K562 (cell line): ENCODE measurements around the gene C17orf113. TPM values are rescaled to one million over a fixed set of nuclear protein-coding genes. Genes with fewer than 3 reads are reported as not detected.

Source experiments
- RHOXF2B ChIP-seq: fragments of 250-450 bp; sonication (Bioruptor Pico); conservative IDR thresholded peaks from 2 replicates; pipeline ENCODE4 v1.5.1; 2021
- TBP ChIP-seq: optimal IDR thresholded peaks from 2 replicates; pipeline ENCODE3; 2011; ENCODE audit warnings: low read depth, low read length, improper control_type of control experiment
- polyA plus RNA-seq, 8 experiments: library from polyadenylated mRNA; depleted of rRNA in 4 of 8; stranded (reverse) in 5 of 8; unstranded in 3 of 8; fragments of >200 nt; fragmentation: Nextera tagmentation in 2 of 8; fragmentation: Illumina TruSeq in 1 of 8; extraction: Ambion mirVana in 2 of 8; extraction: Trizol in 1 of 8; gene quantifications; 2 replicates each; pipeline versions ENCODE4 v1.2.1 to v1.2.3, GENCODE V29; 2011 to 2014; ENCODE audit warnings: inconsistent platforms in 1 of 8, missing spikeins in 1 of 8
- total RNA-seq, 7 experiments: library from RNA; depleted of rRNA in 6 of 7; stranded (reverse); fragments of >200 nt in 6 of 7; fragmentation: Illumina TruSeq in 2 of 7; extraction: Trizol in 2 of 7; gene quantifications; 2 replicates each; pipeline versions ENCODE4 v1.2.1 to v1.2.3, GENCODE V29; 2011 to 2021; ENCODE audit warnings: low replicate concordance in 1 of 7
- TF ChIP-seq, protein P1 (sequence below), 3 experiments: fragments of 200-800 bp in 1 of 3; fragments of 250-450 bp in 1 of 3; fragments of 450-650 bp in 1 of 3; sonication (Bioruptor Pico) in 1 of 3; sonication (Bioruptor generic) in 1 of 3; formaldehyde crosslinking in 1 of 3; IDR thresholded peaks; 2 replicates each; pipeline versions ENCODE4 v1.6.1 to v1.8.0; 2016 to 2022; ENCODE audit warnings: mild to moderate bottlenecking in 2 of 3, missing genetic modification characterization in 2 of 3, missing compliant biosample characterization in 1 of 3, moderate library complexity in 1 of 3
- TF ChIP-seq, protein P2 (sequence below): sonication (generic); formaldehyde crosslinking; IDR thresholded peaks from 2 replicates; pipeline ENCODE4 v1.8.0; 2022; ENCODE audit warnings: mild to moderate bottlenecking, missing genetic modification reagents
- TF ChIP-seq, protein P3 (sequence below): fragments of 450-650 bp; formaldehyde crosslinking; IDR thresholded peaks from 2 replicates; pipeline ENCODE4 v1.4.0; 2020; ENCODE audit warnings: mild to moderate bottlenecking
- TF ChIP-seq, protein P4 (sequence below), 2 experiments: fragments of 450-650 bp; IDR thresholded peaks; 2 replicates each; pipeline ENCODE4 v1.6.1; 2016; ENCODE audit warnings: mild to moderate bottlenecking in 2 of 2, borderline replicate concordance in 1 of 2, low read depth in 1 of 2, moderate library complexity in 1 of 2

Gene C17orf113
- total and polyA plus RNA-seq, 9 of the 15 experiments (the other 6 are each of a cell fraction or from before 2014, with no cell fraction given) = 0.10 to 1.2 (median 0.31) TPM

DNA sequence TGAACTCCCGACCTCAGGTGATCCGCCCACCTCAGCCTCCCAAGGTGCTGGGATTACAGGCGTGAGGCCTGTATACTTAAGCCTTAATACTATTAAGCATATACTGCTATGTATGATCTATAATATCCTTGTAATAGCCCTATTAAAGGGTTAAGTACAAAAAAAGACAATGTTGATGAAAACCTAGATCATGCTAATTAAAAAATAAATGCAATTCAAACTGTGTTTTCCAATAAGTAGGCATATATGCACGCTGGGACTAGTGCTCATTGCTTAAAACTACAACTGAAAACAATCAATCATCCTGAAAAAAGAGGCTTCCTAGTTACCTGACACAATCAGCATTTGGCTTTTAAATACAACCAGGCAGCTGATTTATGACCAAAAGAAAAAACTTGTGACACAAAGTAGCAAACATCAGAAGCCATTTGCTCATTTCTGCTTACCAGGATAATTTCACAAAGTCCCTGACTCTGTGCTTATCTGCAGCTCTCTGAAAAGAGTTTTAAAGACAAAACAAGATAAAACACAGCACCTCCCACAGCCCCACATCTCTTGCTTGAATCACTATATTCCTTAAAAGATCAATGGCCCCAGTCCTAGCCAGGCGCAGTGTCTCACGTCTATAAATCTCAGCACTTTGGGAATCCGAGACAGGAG, 36.8 kb upstream of the C17orf113 start (continued):
- TF ChIP-seq, protein P1, sequence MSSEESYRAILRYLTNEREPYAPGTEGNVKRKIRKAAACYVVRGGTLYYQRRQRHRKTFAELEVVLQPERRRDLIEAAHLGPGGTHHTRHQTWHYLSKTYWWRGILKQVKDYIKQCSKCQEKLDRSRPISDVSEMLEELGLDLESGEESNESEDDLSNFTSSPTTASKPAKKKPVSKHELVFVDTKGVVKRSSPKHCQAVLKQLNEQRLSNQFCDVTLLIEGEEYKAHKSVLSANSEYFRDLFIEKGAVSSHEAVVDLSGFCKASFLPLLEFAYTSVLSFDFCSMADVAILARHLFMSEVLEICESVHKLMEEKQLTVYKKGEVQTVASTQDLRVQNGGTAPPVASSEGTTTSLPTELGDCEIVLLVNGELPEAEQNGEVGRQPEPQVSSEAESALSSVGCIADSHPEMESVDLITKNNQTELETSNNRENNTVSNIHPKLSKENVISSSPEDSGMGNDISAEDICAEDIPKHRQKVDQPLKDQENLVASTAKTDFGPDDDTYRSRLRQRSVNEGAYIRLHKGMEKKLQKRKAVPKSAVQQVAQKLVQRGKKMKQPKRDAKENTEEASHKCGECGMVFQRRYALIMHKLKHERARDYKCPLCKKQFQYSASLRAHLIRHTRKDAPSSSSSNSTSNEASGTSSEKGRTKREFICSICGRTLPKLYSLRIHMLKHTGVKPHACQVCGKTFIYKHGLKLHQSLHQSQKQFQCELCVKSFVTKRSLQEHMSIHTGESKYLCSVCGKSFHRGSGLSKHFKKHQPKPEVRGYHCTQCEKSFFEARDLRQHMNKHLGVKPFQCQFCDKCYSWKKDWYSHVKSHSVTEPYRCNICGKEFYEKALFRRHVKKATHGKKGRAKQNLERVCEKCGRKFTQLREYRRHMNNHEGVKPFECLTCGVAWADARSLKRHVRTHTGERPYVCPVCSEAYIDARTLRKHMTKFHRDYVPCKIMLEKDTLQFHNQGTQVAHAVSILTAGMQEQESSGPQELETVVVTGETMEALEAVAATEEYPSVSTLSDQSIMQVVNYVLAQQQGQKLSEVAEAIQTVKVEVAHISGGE (CRISPR knock-in tag; IDR thresholded peaks at IDR 0.05) = no peak
- TF ChIP-seq, protein P2, sequence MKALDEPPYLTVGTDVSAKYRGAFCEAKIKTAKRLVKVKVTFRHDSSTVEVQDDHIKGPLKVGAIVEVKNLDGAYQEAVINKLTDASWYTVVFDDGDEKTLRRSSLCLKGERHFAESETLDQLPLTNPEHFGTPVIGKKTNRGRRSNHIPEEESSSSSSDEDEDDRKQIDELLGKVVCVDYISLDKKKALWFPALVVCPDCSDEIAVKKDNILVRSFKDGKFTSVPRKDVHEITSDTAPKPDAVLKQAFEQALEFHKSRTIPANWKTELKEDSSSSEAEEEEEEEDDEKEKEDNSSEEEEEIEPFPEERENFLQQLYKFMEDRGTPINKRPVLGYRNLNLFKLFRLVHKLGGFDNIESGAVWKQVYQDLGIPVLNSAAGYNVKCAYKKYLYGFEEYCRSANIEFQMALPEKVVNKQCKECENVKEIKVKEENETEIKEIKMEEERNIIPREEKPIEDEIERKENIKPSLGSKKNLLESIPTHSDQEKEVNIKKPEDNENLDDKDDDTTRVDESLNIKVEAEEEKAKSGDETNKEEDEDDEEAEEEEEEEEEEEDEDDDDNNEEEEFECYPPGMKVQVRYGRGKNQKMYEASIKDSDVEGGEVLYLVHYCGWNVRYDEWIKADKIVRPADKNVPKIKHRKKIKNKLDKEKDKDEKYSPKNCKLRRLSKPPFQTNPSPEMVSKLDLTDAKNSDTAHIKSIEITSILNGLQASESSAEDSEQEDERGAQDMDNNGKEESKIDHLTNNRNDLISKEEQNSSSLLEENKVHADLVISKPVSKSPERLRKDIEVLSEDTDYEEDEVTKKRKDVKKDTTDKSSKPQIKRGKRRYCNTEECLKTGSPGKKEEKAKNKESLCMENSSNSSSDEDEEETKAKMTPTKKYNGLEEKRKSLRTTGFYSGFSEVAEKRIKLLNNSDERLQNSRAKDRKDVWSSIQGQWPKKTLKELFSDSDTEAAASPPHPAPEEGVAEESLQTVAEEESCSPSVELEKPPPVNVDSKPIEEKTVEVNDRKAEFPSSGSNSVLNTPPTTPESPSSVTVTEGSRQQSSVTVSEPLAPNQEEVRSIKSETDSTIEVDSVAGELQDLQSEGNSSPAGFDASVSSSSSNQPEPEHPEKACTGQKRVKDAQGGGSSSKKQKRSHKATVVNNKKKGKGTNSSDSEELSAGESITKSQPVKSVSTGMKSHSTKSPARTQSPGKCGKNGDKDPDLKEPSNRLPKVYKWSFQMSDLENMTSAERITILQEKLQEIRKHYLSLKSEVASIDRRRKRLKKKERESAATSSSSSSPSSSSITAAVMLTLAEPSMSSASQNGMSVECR (CRISPR knock-in tag) = no peak
- TF ChIP-seq RHOXF2B (CRISPR knock-in tag) (no peak), TBP (no peak)
- TF ChIP-seq, protein P3, sequence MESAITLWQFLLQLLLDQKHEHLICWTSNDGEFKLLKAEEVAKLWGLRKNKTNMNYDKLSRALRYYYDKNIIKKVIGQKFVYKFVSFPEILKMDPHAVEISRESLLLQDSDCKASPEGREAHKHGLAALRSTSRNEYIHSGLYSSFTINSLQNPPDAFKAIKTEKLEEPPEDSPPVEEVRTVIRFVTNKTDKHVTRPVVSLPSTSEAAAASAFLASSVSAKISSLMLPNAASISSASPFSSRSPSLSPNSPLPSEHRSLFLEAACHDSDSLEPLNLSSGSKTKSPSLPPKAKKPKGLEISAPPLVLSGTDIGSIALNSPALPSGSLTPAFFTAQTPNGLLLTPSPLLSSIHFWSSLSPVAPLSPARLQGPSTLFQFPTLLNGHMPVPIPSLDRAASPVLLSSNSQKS (CRISPR knock-in tag) = no peak
- TF ChIP-seq, protein P4, sequence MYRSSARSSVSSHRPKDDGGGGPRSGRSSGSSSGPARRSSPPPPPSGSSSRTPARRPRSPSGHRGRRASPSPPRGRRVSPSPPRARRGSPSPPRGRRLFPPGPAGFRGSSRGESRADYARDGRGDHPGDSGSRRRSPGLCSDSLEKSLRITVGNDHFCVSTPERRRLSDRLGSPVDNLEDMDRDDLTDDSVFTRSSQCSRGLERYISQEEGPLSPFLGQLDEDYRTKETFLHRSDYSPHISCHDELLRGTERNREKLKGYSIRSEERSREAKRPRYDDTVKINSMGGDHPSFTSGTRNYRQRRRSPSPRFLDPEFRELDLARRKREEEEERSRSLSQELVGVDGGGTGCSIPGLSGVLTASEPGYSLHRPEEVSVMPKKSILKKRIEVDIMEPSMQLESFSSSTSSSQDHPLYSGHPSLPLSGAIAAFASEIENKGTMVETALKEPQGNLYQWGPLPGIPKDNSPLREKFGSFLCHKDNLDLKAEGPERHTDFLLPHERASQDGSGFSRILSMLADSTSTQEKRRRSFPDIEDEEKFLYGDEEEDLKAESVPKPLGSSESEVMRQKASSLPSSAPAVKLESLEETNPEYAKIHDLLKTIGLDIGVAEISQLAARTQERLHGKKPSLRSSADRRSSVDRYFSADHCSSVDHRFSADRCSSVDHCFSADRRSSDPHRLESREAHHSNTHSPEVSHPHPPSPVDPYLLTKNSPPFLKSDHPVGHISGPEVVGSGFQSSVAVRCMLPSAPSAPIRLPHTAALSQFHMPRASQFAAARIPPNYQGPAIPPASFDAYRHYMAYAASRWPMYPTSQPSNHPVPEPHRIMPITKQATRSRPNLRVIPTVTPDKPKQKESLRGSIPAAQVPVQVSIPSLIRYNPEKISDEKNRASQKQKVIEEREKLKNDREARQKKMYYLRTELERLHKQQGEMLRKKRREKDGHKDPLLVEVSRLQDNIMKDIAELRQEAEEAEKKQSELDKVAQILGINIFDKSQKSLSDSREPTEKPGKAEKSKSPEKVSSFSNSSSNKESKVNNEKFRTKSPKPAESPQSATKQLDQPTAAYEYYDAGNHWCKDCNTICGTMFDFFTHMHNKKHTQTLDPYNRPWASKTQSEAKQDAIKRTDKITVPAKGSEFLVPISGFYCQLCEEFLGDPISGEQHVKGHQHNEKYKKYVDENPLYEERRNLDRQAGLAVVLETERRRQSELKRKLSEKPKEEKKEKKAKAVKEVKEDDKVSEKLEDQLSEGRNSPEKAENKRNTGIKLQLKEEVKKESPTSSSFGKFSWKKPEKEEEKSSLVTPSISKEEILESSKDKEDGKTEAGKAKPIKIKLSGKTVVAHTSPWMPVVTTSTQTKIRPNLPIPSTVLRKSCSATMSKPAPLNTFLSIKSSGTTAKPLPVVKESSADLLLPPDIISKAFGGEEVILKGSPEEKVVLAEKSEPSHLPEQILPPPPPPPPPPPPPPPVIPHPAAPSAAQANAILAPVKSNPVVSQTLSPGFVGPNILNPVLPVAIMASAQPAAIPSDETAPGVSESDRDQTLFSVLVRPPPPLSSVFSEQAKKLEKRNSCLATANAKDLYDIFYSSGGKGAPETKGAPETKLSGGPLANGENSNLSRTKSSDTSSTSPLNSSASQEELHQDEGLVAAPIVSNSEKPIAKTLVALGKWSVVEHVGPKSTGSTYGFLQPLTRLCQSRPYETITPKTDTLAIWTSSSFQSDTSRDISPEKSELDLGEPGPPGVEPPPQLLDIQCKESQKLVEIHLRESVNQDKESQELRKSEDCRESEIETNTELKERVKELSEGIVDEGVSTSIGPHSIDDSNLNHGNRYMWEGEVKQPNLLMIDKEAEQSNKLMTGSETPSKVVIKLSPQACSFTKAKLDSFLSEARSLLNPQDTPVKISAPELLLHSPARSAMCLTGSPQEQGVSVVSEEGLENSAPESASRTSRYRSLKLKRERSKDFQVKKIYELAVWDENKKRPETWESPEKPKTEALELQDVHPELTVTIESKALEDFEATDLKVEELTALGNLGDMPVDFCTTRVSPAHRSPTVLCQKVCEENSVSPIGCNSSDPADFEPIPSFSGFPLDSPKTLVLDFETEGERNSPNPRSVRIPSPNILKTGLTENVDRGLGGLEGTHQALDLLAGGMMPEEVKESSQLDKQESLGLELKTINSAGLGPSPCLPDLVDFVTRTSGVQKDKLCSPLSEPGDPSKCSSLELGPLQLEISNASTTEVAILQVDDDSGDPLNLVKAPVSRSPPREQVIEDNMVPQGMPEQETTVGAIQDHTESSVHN (IDR thresholded peaks at IDR 0.05; ENCODE audit: borderline replicate concordance in 1 of 2, low read depth in 1 of 2) = no peak
